PC-3 (cell line): ENCODE results near the gene CFAP221.

Experiments
- EZH2 ChIP-seq: fragments of 300-600 bp; sonication (generic); IDR thresholded peaks from one replicate; pipeline ENCODE4 v1.6.1; 2017; ENCODE audit warnings: antibody characterized with exemption, mild to moderate bottlenecking, low read length; ENCODE audit not compliant: unreplicated experiment
- EZH2phosphoT487 ChIP-seq: fragments of 300-600 bp; sonication (generic); IDR thresholded peaks from 2 replicates; pipeline ENCODE4 v1.6.1; 2018; ENCODE audit warnings: mild to moderate bottlenecking, antibody characterized with exemption, low read length, borderline replicate concordance
- TF ChIP-seq, protein P1 (sequence below): fragments of 300-600 bp; sonication (generic); conservative IDR thresholded peaks from 2 replicates; pipeline ENCODE4 v1.5.1; 2017; ENCODE audit warnings: antibody characterized with exemption, low read depth, mild to moderate bottlenecking, low read length

DNA sequence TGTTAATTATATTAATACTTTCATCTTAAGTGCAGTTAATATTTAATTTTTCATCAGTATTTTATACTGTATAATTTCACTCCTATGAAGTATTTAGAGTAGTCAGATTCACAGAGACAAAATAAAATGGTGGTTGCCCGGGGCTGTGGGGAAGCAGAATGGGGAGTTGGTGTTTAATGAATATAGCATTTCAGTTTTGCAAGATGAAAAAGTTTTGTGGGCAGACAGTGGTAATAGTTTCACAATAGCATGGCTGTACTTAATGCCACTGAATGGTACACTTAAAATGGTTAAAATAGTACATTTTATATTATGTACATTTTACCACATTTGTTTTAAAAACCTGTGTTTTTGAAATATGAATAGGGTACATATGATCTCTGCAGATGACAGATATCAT is 31.2 kb downstream of the CFAP221 start:
- TF ChIP-seq, protein P1, sequence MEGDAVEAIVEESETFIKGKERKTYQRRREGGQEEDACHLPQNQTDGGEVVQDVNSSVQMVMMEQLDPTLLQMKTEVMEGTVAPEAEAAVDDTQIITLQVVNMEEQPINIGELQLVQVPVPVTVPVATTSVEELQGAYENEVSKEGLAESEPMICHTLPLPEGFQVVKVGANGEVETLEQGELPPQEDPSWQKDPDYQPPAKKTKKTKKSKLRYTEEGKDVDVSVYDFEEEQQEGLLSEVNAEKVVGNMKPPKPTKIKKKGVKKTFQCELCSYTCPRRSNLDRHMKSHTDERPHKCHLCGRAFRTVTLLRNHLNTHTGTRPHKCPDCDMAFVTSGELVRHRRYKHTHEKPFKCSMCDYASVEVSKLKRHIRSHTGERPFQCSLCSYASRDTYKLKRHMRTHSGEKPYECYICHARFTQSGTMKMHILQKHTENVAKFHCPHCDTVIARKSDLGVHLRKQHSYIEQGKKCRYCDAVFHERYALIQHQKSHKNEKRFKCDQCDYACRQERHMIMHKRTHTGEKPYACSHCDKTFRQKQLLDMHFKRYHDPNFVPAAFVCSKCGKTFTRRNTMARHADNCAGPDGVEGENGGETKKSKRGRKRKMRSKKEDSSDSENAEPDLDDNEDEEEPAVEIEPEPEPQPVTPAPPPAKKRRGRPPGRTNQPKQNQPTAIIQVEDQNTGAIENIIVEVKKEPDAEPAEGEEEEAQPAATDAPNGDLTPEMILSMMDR: no peak
- no peak for TF ChIP-seq EZH2
- no peak for TF ChIP-seq EZH2phosphoT487
